ENCODE results near the gene FBXO24. TPM values are rescaled to one million over a fixed set of nuclear protein-coding genes. Genes with fewer than 3 reads are reported as not detected.

Gene FBXO24
- total RNA-seq, 4 donors from 2014 or later = 2.9 to 4.9 TPM; not detected in 2

DNA sequence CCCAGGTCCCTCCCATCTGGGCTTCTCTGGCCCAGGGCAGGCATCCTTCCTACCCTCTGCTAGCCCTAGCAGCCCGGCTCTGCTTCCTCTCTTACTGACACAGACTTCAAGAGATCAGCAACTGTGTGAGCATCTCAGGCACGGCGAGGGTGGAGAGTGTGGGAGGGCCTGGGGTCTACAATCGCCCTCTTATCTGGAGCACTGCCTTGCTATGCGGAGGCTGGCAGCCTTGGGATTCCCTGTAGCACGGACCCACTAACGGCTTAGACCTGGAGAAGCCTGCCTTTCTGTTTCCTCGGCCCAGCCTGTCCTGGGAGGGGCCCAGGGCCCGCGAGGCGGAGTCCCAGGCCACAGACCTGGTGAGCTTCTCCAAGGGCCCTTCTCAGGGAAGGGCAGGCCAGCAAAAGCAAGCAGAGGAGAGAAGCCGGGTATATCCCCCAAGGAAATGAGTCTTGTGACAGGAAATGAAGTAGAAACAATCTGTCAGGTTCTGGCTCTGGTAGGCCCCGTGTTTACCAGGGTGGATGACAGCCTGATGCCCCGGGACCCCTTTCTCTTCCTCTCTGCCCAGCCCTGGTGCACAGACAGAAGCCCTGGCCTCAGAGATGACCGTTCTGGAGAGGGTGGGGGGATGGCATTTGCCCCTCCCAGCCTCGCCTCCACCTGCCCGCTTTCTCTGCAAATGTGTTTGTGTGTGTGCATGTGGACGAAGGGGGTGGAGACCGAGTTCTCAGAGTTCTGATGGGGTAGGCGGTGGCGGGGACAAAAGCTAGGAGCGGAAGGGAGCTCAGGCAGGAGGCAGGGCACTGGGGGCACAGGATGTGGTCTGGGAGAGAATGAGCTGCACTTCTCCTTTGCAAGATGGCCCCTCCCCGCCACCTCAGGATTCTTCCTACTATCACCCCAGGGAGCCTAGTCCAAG, 2.7 kb upstream of the FBXO24 start:
- Histone ChIP-seq H3K4me1 (peaks cover 6 to 23% of the 10 kb centered on the region in 2 donors), H3K36me3 (no peaks in the 10 kb centered on the region), H3K27ac (peak overlapping the region; percentile 89 to 91), H3K4me3 (peak overlapping the region in 1 of 2 donors; percentile 86), H3K27me3 (no peaks in the 10 kb centered on the region), H3K9me3 (no peaks in the 10 kb centered on the region)
- intact Hi-C loops (cut with DNase I; ENCODE audit: low total_unique reads) = loop anchor here (10.0 kb wide), 1 partner anchor 91 kb away; the partner anchor contains the start of gene GNB2
- no peak for DNase-seq
- TF ChIP-seq POLR2A (IDR thresholded peaks at IDR 0.05) = no peak
- TF ChIP-seq, protein P1, sequence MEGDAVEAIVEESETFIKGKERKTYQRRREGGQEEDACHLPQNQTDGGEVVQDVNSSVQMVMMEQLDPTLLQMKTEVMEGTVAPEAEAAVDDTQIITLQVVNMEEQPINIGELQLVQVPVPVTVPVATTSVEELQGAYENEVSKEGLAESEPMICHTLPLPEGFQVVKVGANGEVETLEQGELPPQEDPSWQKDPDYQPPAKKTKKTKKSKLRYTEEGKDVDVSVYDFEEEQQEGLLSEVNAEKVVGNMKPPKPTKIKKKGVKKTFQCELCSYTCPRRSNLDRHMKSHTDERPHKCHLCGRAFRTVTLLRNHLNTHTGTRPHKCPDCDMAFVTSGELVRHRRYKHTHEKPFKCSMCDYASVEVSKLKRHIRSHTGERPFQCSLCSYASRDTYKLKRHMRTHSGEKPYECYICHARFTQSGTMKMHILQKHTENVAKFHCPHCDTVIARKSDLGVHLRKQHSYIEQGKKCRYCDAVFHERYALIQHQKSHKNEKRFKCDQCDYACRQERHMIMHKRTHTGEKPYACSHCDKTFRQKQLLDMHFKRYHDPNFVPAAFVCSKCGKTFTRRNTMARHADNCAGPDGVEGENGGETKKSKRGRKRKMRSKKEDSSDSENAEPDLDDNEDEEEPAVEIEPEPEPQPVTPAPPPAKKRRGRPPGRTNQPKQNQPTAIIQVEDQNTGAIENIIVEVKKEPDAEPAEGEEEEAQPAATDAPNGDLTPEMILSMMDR (IDR thresholded peaks at IDR 0.05) = no peak

DNA sequence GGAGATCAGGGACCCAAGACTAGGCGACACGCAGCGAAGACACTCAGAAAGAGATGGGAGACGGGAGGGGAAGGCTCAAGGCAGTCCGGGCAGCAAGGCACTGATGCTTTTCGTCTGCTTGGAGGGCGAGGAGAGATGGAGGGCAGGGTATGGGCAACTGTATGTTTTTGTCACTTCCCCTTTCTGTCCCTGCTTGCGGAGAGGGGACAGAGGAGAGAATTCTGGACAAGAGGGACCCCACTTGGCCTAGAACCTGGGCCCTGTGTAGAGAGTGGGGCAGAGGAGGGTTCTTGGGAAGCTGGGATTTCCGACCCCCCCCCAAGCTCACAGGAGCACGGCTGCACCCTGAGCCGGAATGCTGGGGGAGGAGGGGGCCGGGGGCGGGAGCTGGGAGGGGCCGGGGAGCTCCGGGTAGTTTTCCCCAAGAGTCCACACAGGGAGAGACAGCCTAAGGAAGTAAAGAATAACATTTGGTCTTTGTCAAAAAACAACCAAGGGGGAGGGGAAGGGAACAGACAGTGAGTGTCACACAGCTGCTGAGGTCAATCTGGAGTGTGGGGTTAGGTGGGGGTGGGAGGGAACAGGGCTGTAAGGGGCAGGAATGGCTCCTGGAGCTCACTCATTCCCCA, 2.0 kb upstream of the FBXO24 start:
- Histone ChIP-seq H3K27me3 (no peaks in the 10 kb centered on the region), H3K27ac (peak overlapping the region; percentile 89 to 91), H3K4me3 (peak overlapping the region; percentile 5 to 86), H3K36me3 (no peaks in the 10 kb centered on the region), H3K9me3 (no peaks in the 10 kb centered on the region), H3K4me1 (peaks cover 6 to 23% of the 10 kb centered on the region in 2 donors)
- TF ChIP-seq, protein P1 (IDR thresholded peaks at IDR 0.05) = no peak
- TF ChIP-seq POLR2A (IDR thresholded peaks at IDR 0.05) = no peak
- no peak for DNase-seq
- intact Hi-C loops (cut with DNase I; ENCODE audit: low total_unique reads) = loop anchor here (10.0 kb wide), 1 partner anchor 91 kb away; the partner anchor contains the start of gene GNB2

DNA sequence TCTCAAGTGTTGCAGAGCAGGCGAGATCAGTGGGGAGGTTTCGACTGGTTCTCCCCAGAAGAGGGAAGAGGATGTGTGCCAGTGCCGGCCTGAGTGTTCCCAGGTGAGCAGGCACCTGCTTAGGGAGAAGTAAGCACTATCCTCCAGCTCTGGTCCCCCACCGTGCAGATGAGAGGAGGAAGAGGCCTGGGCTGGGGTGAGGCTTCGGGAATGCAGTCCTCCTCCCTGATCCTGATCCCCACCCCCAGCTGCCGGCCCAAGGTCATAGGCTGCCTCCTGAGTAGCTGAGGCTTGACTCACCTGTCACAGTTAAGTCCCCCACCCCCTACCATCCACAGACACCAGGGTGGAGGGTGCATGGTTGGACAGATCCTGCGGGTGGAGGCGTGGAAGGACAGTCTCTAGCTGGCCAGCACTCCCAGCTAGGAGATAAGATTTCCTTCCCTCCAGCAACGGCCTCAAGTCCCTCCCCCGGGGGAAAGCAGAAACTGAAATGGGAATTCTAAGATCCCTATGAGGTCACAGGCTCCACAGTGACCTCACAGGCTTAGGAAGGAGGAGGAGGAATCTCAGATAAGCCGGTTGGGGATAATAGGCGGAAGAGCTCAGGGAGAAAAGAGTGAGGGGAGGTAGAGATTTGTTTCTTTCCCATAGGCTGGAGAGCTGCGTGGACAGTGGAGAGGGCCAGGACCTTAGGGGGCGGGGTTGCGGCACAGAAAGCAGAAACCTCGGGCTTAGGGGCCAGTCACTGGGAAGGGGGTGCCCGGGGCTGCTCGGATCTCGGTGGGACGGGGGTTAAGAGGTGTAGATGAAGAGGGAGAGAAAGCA, 1.2 kb upstream of the FBXO24 start:
- Histone ChIP-seq H3K36me3 (no peaks in the 10 kb centered on the region), H3K27me3 (no peaks in the 10 kb centered on the region), H3K4me3 (peak overlapping the region; percentile 86 to 98), H3K27ac (peak overlapping the region; percentile 89 to 91), H3K4me1 (peaks cover 6 to 23% of the 10 kb centered on the region in 2 donors), H3K9me3 (no peaks in the 10 kb centered on the region)
- peak in 1 of 2 donors; percentile 59 for DNase-seq
- TF ChIP-seq, protein P1 (IDR thresholded peaks at IDR 0.05) = no peak
- TF ChIP-seq POLR2A (IDR thresholded peaks at IDR 0.05) = no peak
- intact Hi-C loops (cut with DNase I; ENCODE audit: low total_unique reads) = loop anchor here (10.0 kb wide), 1 partner anchor 90 kb away; the partner anchor contains the start of gene GNB2

DNA sequence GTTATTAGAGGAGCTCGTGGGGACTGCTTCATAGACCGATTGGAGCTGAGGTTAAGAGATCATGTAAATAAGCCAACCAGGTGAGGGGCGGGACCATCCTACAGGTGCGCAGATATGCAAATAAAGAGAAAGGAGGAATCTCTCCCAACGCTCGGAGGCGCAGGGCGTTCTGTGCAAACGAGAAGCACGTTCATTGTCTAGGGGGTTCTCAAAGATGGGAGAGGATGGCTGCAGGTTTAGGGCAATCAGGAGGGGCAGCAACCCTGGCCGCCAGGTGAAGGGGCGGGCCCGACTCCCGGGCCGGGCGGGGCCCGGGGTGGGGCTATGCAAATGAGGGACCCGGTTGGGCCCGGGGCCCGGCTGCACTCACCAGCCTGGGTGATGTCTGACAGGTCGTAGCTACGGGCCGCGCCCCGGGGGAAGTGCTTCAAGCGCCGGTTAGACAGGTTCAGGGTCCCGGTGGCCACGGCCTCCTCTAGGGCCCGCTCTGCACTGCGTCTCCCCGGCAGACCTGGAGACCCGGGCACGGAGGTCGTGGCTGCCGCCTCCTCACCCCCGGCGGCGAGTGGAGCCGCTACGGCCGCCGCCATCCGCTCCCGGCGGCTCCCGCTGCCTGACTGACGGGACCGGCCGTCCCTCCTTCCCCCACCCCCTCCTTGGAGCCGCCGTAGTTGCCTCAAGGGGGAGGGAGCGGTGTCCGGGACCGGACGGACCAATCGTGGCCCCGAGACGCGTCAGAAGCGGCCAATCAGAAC, 440 bp upstream of the FBXO24 start, which contains the start of gene LRCH4:
Gene LRCH4, minus strand, starts transcription at position 619 of the 755 bp plus-strand sequence. Its CDS starts 29 bp downstream, at position 590.
- peak in 1 of 2 donors; percentile 52 for DNase-seq
- Histone ChIP-seq H3K36me3 (no peaks in the 10 kb centered on the region), H3K4me1 (peaks cover 6 to 23% of the 10 kb centered on the region in 2 donors), H3K27me3 (no peaks in the 10 kb centered on the region), H3K4me3 (peak within 1 kb of the TSS; percentile 86 to 98), H3K9me3 (no peaks in the 10 kb centered on the region), H3K27ac (peak within 1 kb of the TSS; percentile 89 to 93)
- intact Hi-C loops (cut with DNase I; ENCODE audit: low total_unique reads) = loop anchor here (10.0 kb wide), 1 partner anchor 89 kb away; the partner anchor contains the start of gene GNB2
- TF ChIP-seq, protein P1 (IDR thresholded peaks at IDR 0.05) = peak in 1 of 4 experiments; percentile 41
- peak; percentile 91 to 99 for TF ChIP-seq POLR2A (IDR thresholded peaks at IDR 0.05)
